ENCODE results near the gene ERG28. TPM values are rescaled to one million over a fixed set of nuclear protein-coding genes. Genes with fewer than 3 reads are reported as not detected.
A peak's percentile ranks its signal among the peaks of the same experiment; 100 is the strongest.

Gene ERG28
- total and polyA plus RNA-seq, 4 donors, result 13.6 to 67.2 (median 40.2) TPM

DNA sequence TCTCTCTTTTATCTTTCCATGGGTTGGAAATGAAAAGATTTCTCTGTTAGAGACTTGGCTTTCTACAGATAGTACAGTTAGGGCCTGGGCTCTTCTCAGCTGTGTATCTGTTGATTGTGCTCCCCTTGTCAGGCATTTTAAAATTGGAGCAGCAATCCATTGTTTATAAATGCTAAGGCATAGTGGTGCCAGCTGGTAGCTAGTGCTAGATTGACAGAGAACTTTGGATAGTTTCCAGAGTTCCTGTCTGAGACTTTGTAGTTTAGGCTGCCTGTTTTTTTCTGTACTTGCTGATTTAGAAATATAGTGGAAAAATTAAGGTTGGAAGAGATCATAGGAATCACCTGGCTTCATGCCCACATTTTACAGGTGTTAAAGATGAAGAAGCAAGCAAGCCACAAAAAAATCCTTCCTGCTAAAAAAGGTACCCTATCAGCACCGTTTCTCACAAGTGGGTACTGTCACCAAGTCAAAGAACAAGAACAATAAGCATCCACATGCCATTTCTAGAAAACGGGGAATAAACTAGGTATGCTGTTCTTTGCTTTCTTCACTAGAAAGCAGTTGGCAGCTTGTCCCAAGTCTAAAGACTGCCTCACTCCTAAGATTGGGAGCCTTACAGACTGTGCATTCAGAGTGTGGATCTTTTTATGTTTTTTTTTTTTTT is 6.6 kb upstream of the ERG28 start:
- WGBS, 2 donors, result 85% methylated on average over 2 of the region's 2 CpGs
- ATAC-seq (ENCODE audit: insufficient read depth, low FRiP score), result no peak
- Histone ChIP-seq H3K27ac (ENCODE audit: low read depth in 1 of 2, low read length in 1 of 2) (no peak overlapping the region), H3K27me3 (ENCODE audit: control insufficient read depth in 3 of 3, insufficient read depth in 3 of 3, low read length in 2 of 3) (no peaks in the 10 kb centered on the region), H3K9me3 (ENCODE audit: control insufficient read depth in 4 of 4, insufficient read depth in 3 of 4, low read length in 3 of 4) (no peaks in the 10 kb centered on the region), H3K4me3 (no peak overlapping the region), H3K36me3 (ENCODE audit: control insufficient read depth in 4 of 4, insufficient read depth in 4 of 4, low read length in 4 of 4) (peaks cover 0 to 30% (median 18%) of the 10 kb centered on the region in 4 donors), H3K9ac (ENCODE audit: insufficient read depth in 1 of 2, low read length in 2 of 2) (no peak overlapping the region), H3K4me1 (ENCODE audit: control insufficient read depth in 5 of 5, insufficient read depth in 5 of 5, low read length in 5 of 5) (peaks cover 0 to under 1% (median 0%) of the 10 kb centered on the region in 5 donors)
- DNase-seq, result no peak
- TF ChIP-seq CTCF (IDR thresholded peaks at IDR 0.05; ENCODE audit: control extremely low read depth, extremely low read depth), result no peak

- no peak for DNase-seq
- no peak overlapping the region for H3K9ac ChIP-seq (ENCODE audit: insufficient read depth in 1 of 2, low read length in 2 of 2)
- H3K4me3 ChIP-seq, result no peak overlapping the region
- peaks cover 0 to 15% (median 3%) of the 10 kb centered on the region in 5 donors for H3K4me1 ChIP-seq (ENCODE audit: control insufficient read depth in 5 of 5, insufficient read depth in 5 of 5, low read length in 5 of 5)
- no peaks in the 10 kb centered on the region for H3K27me3 ChIP-seq (ENCODE audit: control insufficient read depth in 3 of 3, insufficient read depth in 3 of 3, low read length in 2 of 3)
- no peaks in the 10 kb centered on the region for H3K9me3 ChIP-seq (ENCODE audit: control insufficient read depth in 4 of 4, insufficient read depth in 3 of 4, low read length in 3 of 4)
- no peak for TF ChIP-seq CTCF (IDR thresholded peaks at IDR 0.05; ENCODE audit: control extremely low read depth, extremely low read depth)
- 60 to 79% methylated on average over 3 of the region's 3 CpGs for WGBS, 2 donors
- no peak for ATAC-seq (ENCODE audit: insufficient read depth, low FRiP score)
- H3K36me3 ChIP-seq (ENCODE audit: control insufficient read depth in 4 of 4, insufficient read depth in 4 of 4, low read length in 4 of 4), result peaks cover 0 to 12% (median 4%) of the 10 kb centered on the region in 4 donors
- H3K27ac ChIP-seq (ENCODE audit: low read depth in 1 of 2, low read length in 1 of 2), result no peak overlapping the region
Measured at GRCh38 chr14:75662966-75663365, 2.3 kb upstream of the ERG28 start.

GRCh38 chr14:75661499-75661814 is 781 bp upstream of the ERG28 start:
- no peak for TF ChIP-seq CTCF (IDR thresholded peaks at IDR 0.05; ENCODE audit: control extremely low read depth, extremely low read depth)
- WGBS, 2 donors, result 0% methylated on average over 17 to 18 of the region's 18 CpGs
- H3K9me3 ChIP-seq (ENCODE audit: control insufficient read depth in 4 of 4, insufficient read depth in 3 of 4, low read length in 3 of 4), result no peaks in the 10 kb centered on the region
- H3K4me1 ChIP-seq (ENCODE audit: control insufficient read depth in 5 of 5, insufficient read depth in 5 of 5, low read length in 5 of 5), result peaks cover 0 to 15% (median 3%) of the 10 kb centered on the region in 5 donors
- H3K9ac ChIP-seq (ENCODE audit: insufficient read depth in 1 of 2, low read length in 2 of 2), result peak overlapping the region; percentile 74 to 97
- ATAC-seq (ENCODE audit: insufficient read depth, low FRiP score), result peak; percentile 4
- peaks cover 2 to 15% (median 6%) of the 10 kb centered on the region in 4 donors for H3K36me3 ChIP-seq (ENCODE audit: control insufficient read depth in 4 of 4, insufficient read depth in 4 of 4, low read length in 4 of 4)
- DNase-seq, result no peak
- no peaks in the 10 kb centered on the region for H3K27me3 ChIP-seq (ENCODE audit: control insufficient read depth in 3 of 3, insufficient read depth in 3 of 3, low read length in 2 of 3)
- H3K27ac ChIP-seq (ENCODE audit: low read depth in 1 of 2, low read length in 1 of 2), result peak overlapping the region; percentile 92 to 98
- peak overlapping the region; percentile 93 for H3K4me3 ChIP-seq

- Histone ChIP-seq H3K4me3 (peak overlapping the region; percentile 39), H3K27ac (ENCODE audit: low read depth in 1 of 2, low read length in 1 of 2) (peak overlapping the region; percentile 92 to 98), H3K9me3 (ENCODE audit: control insufficient read depth in 4 of 4, insufficient read depth in 3 of 4, low read length in 3 of 4) (no peaks in the 10 kb centered on the region), H3K9ac (ENCODE audit: insufficient read depth in 1 of 2, low read length in 2 of 2) (peak overlapping the region; percentile 34 to 89), H3K36me3 (ENCODE audit: control insufficient read depth in 4 of 4, insufficient read depth in 4 of 4, low read length in 4 of 4) (peaks cover 2 to 22% (median 8%) of the 10 kb centered on the region in 4 donors), H3K27me3 (ENCODE audit: control insufficient read depth in 3 of 3, insufficient read depth in 3 of 3, low read length in 2 of 3) (no peaks in the 10 kb centered on the region), H3K4me1 (ENCODE audit: control insufficient read depth in 5 of 5, insufficient read depth in 5 of 5, low read length in 5 of 5) (peaks cover 0 to 15% (median 3%) of the 10 kb centered on the region in 5 donors)
- no peak for TF ChIP-seq CTCF (IDR thresholded peaks at IDR 0.05; ENCODE audit: control extremely low read depth, extremely low read depth)
- ATAC-seq (ENCODE audit: insufficient read depth, low FRiP score), result no peak
- 13 to 20% methylated on average over 4 of the region's 4 CpGs for WGBS, 2 donors
- DNase-seq, result no peak
Measured at GRCh38 chr14:75660238-75660629, 442 bp downstream of the ERG28 start.
